Omental fat pad (tissue), 4 donors: Measurements from ENCODE around the gene SGF29. TPM values are rescaled to one million over a fixed set of nuclear protein-coding genes. Genes with fewer than 3 reads are reported as not detected.

Source experiments
- ATAC-seq: fragments of 150-250 bp; one replicate; pipeline ENCODE4 v1.9.1; 2016; ENCODE audit warnings: mild to moderate bottlenecking, moderate library complexity; ENCODE audit not compliant: low FRiP score
- DNase-seq: peaks from one replicate; pipeline ENCODE4 v3.0.0-alpha.2; 2019; ENCODE audit warnings: low spot score
- total RNA-seq, 4 donors: library from RNA; depleted of rRNA; stranded (reverse); fragments of >200 nt; gene quantifications; one replicate each; pipeline ENCODE4 v1.1.0, GENCODE V29; 2016
- TF ChIP-seq, protein P1 (sequence below), 3 donors: fragments of 450-650 bp; IDR thresholded peaks; one replicate each; pipeline ENCODE4 v1.5.1; 2016 to 2017; ENCODE audit warnings: antibody characterized with exemption in 3 of 3, mild to moderate bottlenecking in 3 of 3, moderate library complexity in 2 of 3

Gene SGF29
- total RNA-seq, 4 donors from 2014 or later, result 18.0 to 22.6 (median 19.1) TPM

DNA sequence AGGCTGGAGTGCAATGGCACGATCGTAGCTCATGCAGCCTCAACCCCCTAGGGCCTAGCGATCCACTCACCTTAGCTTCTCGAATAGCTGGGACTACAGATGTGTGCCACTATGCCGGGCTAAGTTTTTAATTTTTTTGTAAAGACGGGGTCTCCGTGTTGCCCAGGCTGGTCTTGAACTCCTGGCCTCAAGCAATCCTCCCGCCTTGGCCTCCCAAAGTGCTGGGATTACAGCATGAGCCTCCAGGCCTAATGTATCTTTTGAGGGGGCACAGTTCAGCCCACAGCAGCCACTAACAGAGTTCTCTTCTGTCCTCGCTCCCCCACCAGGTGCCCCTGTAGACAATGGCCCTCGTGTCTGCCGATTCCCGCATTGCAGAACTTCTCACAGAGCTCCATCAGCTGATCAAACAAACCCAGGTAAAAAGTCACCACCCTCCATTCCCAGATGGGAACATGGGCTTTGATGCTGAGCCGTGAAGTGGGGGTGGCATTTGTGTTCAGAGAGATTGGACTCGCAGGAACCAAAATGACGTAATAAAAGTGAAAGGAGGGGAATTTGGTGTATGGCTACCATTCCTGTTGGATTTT, 27.1 kb downstream of the SGF29 start:
- ATAC-seq (no peak), DNase-seq (no peak)
- TF ChIP-seq, protein P1, sequence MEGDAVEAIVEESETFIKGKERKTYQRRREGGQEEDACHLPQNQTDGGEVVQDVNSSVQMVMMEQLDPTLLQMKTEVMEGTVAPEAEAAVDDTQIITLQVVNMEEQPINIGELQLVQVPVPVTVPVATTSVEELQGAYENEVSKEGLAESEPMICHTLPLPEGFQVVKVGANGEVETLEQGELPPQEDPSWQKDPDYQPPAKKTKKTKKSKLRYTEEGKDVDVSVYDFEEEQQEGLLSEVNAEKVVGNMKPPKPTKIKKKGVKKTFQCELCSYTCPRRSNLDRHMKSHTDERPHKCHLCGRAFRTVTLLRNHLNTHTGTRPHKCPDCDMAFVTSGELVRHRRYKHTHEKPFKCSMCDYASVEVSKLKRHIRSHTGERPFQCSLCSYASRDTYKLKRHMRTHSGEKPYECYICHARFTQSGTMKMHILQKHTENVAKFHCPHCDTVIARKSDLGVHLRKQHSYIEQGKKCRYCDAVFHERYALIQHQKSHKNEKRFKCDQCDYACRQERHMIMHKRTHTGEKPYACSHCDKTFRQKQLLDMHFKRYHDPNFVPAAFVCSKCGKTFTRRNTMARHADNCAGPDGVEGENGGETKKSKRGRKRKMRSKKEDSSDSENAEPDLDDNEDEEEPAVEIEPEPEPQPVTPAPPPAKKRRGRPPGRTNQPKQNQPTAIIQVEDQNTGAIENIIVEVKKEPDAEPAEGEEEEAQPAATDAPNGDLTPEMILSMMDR (IDR thresholded peaks at IDR 0.05), result no peak

DNA sequence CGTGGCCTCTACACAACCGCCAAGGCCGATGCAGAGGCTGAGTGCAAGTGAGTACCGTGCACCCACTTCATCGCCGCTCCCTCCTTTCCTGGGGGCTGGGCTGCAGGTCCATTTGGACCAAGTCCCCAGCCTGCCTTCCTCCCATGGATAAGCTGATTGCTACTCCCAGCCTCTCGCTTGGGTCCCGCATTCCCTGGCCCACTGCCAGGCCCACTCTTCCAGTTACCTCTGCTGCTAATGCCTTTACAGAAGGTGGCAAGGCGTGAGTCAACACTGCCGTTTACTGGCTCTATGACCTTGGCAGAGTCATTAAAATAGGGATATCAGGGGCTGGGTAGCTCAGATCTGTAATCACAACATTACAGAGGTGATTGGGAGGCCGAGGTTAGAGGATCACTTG, 32.0 kb downstream of the SGF29 start:
- ATAC-seq (no peak), DNase-seq (no peak)
- TF ChIP-seq, protein P1 (IDR thresholded peaks at IDR 0.05), result no peak

DNA sequence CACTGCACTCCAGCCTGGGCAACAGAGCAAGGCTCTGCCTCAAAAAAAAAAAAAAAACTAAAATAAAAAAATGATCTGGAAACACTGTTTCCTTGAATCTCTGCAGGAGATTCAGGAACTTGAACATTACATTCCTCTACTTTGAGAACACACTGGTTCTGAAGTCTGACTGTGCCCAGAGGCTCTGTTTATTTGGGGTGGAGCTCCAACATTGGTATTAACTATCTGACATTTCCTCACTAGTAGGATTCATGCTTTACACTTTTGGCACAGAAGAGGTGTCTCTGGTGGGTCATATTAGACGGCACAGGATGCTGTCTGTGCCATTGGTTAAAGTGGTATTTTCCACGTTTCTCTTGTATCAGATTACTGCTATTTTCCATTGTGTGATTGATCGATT, 32.7 kb downstream of the SGF29 start:
- TF ChIP-seq, protein P1 (IDR thresholded peaks at IDR 0.05), result no peak
- no peak for DNase-seq
- no peak for ATAC-seq

DNA sequence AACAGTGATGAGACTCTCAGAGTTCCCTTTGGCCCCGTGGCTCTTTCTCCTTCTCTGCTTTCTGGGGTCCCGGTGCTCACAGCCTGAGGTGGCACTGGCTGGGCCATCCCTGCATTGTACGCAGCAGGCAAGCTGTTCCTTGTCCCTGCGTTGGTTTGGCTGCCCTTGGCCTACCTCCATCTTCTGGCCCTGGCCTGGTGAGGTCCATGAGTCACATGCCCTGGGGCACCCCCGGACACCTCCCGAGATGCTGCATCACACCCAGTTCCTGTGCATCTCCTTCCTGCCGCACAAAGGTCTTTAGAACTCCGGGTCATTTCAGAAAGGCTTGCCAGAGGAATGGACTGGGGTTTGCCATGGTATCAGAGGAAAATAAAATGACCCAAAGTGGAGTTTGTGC, 33.7 kb downstream of the SGF29 start:
- DNase-seq, result no peak
- no peak for ATAC-seq
- TF ChIP-seq, protein P1 (IDR thresholded peaks at IDR 0.05), result no peak

DNA sequence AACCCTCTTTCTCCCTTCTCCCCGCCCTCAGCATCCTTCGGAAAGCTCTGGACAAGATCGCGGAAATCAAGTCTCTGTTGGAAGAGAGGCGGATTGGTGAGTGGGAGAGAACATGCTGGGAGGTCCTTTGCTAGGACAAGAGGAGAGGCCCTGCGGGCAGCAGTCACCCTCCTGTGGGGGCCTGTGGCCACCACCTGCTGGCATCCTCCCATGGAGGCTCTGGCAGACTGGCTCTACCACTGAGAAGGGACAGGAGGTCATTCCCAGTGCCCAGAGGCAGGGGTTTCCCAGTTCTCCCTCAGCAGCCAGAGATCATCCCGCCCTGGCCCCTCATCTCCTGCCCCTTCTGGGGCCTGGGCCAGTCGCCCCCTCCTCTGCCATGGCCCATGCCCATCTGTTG, 35.3 kb downstream of the SGF29 start:
- ATAC-seq (no peak), DNase-seq (no peak)
- TF ChIP-seq, protein P1 (IDR thresholded peaks at IDR 0.05), result no peak

DNA sequence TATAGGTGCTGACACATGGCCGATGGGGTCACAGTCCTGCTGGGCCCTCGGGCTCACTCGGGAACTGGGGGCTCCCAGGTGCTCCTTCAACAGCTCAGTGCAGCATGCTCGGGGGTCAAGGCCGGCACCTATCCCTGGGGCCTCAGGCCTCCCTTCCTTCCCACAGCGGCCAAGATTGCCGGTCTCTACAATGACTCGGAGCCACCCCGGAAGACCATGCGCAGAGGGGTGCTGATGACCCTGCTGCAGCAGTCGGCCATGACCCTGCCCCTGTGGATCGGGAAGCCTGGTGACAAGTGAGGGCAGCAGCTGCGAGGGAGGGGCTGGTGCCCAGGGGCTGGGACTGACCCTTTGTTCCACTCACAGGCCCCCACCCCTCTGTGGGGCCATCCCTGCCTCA, 36.2 kb downstream of the SGF29 start:
- TF ChIP-seq, protein P1 (IDR thresholded peaks at IDR 0.05), result no peak
- no peak for ATAC-seq
- DNase-seq, result no peak
